NCI-H345 treated with DMSO at 0.1 percent for 48 hours (cell line): ENCODE data around the gene ACAD11.

Experiments used
- DNase-seq: peaks from one replicate; lab custom pipeline; 2025; ENCODE audit not compliant: unreplicated experiment; lab: John Stamatoyannopoulos, UW

Gene ACAD11

GRCh38 chr3:132513057-132513456 lies 146.6 kb downstream of the ACAD11 start:
- DNase-seq = no peak

DNA sequence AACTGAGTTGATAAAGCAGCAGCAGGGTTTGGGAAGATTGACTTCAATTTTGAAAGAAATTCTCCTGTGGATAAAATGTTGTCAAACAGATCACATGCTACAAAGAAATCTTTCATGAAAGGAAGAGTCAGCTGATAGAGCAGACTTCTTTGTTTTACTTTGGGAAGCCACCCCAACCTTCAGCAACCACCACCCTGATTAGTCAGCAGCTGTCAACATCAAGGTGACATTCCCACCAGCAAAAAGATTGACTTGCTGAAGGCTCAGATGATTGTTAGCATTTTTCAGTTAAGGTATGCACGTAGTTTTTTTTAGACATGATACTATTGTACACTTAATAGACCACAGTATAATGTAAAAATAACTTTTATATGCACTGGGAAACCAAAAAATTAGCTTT lies 150.1 kb downstream of the ACAD11 start:
- no peak for DNase-seq

DNA sequence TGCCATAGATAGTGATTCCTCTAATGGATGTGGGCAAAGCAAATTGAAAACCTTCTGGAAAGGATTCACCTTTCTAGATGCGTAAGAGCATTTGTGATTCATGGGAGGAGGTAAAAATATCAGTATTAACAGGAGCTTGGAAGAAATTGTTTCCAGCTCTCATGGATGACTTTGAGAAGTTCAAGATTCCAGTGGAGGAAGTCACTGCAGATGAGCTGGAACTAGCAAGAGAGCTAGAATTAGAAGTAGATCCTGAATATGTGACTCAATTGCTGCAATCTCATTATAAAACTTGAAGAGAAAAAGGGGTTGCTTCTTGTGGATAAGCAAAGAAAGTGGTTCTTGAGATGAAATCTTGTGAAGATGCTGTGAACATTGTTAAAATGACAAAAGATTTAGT lies 150.5 kb downstream of the ACAD11 start:
- DNase-seq = no peak
